Measurements from ENCODE around the gene LHFPL6.

The LHFPL6 gene

GRCh38 chr13:39297023-39297422 is 306.0 kb downstream of the LHFPL6 start:
- DNase-seq, result no peak

- DNase-seq, result no peak
These were observed 306.8 kb downstream of the LHFPL6 start for GRCh38 chr13:39296193-39296592.
